ENCODE results near the gene POU3F3.

POU3F3 gene

DNA sequence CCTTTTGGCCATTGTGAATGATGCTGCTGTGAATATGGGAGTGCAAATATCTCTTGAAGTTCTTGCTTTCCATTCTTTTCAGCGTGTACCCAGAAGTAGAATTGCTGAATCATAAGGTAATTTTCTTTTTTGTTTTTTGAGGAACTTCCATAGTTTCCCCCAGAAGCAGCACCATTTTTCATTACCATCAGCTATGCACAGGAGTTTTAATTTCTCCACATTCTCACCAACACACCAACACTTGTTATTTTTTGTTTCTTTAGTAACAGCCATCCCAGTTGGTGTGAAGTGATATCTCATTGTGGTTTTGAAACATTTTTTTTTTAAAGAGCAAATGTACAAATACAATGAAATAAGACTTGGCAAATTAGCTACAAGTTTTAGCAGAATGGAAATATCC lies 21.3 kb downstream of the POU3F3 start:
- DNase-seq (ENCODE audit: low read depth, low spot score), result no peak

DNA sequence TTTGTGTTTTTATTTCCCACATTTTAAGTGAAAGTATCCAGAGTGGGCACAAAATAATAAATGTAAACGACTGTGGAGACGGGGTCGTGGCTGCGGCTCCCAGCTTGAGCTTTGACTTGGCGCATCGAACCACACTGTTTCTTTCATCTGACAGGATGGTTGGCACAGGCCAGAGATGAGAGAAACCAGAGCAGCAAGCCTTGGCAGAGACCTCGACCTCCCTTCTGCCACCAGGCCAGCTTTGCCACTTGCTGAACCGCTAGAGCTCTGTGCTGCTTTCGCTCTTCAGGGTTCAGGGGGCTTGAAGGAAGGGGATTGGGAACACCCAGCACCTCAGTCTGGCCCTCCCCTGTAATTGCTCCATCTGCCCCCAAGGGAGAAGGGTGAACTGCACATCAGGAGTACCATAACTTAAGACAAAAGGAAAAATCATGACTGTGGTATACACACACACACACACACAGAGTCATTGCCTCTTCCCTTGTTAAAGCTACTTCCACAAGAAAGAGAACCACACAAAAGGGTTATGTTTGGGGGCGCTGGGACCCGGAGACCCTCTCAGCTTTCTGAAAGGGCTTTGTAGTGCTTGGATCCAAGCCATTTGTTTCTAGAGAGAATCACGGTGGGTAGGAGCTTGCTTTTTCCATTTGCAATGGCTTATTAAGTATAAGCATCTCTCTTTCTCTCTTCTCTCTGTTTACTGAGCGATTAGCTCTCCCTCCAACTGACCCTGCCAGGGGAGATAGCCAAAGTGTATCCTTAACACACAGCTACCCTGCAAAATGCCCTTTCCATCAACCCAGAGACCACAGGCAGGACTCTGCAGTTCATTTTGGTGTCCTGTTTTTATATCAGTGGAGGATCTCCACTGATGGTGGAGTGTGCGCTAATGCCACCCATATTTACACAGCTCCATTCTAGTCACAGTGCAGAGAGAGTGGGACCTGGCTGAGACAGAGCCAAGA lies 23.0 kb downstream of the POU3F3 start:
- DNase-seq (ENCODE audit: low read depth, low spot score), result no peak

DNA sequence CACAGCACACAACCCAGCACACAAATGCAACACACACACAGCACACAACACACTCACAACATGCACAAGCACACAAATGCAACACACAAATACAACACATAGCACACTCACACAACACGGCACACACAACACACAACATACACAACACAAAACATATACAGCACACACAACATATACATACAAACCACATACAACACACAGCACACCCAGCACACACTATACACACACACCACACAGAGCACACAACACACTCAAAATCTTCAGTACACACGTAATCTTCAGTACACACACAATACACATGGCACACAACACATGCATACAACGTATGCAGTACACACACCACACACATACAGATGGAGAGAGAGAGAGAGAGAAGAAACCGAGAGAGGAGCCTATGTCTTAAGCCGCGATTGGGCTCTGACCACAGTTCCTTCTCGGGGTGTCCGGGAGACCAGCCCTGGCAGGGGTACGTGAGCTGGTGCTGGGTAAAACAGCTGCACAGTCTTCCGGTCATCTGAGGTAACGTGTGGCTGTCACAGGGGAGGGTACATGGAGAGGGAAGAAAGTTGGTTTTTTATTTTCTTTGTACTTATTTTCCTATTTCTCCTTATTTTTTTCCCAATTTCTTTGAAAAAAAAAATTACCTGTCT lies 25.1 kb downstream of the POU3F3 start:
- no peak for DNase-seq (ENCODE audit: low read depth, low spot score)

DNA sequence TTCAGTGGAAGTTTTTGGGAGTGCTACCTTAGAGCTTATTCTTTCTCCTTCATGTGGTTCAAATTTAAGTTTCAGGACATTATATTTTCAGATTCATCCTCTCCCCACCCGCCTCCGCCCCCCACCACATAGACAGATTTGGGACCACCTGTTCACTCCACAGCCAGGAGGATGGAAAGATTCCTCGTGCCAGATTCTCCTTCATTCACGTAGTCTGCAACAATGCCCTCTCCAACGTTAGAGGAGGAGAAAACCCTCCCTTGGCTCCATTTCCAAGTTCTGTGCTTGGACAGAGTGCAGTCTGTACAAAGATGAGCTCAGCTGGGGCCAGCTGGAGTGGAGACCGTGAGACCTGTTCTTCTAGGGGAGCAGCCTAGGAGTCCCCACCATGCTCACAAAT lies 26.2 kb downstream of the POU3F3 start:
- no peak for DNase-seq (ENCODE audit: low read depth, low spot score)

DNA sequence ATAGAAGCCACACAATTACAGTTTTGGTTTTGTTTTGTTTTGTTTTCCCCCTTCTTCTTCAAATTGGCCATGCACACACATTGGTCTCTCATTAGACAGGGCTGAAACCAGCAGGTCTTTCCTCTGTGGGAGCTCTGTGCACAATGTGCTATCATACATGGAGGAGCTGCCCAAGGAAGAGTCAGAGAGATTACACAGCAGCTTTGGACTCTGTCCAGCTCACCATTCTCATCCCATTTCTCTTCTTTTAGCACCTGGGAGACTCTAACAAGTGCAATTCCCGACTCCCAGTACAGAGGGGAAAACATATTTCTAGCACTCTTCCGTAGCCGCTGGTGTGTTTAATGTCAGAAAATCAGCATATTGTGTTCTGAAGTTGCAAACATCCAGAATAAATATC lies 29.4 kb downstream of the POU3F3 start:
- no peak for DNase-seq (ENCODE audit: low read depth, low spot score)

DNA sequence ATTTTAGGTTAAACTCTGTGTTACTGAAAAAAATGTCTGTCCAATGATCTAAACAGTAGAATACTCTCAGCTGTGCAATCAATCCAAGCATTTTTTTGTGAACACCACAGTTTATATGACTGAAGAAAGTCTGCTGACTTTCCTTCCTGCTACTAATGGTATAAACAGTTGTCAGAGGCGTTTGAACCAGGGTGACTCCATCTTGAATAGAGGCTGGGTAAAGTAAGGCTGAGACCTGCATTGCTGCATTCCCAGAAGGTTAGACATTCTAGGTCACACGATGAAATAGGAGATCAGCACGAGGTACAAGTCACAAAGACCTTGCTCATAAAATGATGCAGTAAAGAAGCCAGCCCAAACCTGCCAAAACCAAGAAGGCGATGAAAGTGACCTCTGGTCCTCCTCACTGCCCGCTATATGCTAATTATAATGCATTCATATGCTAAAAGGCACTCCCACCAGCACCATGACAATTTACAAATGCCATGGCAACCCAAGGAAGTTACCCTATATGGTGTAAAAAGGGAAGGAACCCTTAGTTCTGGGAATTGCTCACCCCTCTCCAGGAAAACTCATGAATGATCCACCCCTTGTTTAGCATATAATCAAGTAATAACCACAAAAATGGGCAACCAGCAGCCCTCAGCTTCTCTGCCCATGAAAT lies 31.3 kb downstream of the POU3F3 start:
- DNase-seq (ENCODE audit: low read depth, low spot score), result no peak

DNA sequence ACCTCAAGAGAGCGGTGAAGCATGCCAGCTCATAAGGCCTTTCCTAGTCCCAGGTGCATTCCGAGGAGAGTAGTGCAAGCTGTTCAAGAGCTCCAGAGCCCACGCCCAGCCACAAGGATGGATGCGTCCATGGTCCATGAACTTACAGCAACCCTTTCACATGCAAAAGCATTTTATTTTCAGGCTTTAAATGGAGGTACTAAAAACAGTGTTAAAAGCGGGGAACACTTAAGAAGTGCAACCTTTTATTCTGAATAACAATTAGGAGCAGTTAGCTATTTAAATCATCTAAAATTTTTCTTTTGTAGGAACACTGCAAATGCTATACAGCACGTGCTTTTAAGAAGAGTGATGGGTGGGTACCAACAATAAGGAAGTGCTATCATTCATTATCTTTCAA lies 33.8 kb downstream of the POU3F3 start:
- DNase-seq (ENCODE audit: low read depth, low spot score), result no peak

DNA sequence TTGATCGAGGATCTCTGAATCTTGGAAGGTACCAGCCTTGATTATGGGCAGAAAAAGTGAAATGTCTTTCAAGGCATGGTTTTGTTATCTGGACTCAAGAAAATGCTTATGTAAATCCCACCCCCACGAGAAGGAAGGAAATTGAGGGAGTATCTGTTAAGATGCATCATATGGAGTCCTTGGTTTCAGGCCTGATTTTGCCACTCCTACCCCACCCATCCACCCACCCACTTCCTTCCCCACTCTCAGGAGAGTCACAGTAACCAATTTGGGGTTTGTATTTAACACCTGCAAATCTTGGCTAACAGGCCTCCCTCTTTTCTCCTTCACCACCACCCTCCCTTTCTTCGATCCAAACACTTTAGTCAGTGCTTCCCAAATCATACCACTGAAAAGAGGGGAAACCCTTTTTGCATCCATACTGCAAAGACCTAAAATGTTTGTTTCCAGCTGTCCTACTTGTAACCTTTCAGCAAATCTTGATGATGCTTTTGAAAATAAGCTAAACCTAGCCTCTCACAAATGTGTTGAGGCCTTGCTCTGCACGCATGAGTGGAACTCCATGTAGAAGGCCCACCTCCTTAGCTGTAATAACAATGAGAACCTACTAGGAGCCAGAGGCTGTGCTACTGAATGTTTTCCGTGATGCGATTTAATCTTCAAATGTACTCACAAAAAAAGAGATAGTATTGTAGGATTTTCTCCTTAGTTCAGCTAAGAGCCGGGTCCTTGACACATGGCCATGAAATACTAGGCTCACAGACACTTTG lies 34.8 kb downstream of the POU3F3 start:
- DNase-seq (ENCODE audit: low read depth, low spot score), result no peak

DNA sequence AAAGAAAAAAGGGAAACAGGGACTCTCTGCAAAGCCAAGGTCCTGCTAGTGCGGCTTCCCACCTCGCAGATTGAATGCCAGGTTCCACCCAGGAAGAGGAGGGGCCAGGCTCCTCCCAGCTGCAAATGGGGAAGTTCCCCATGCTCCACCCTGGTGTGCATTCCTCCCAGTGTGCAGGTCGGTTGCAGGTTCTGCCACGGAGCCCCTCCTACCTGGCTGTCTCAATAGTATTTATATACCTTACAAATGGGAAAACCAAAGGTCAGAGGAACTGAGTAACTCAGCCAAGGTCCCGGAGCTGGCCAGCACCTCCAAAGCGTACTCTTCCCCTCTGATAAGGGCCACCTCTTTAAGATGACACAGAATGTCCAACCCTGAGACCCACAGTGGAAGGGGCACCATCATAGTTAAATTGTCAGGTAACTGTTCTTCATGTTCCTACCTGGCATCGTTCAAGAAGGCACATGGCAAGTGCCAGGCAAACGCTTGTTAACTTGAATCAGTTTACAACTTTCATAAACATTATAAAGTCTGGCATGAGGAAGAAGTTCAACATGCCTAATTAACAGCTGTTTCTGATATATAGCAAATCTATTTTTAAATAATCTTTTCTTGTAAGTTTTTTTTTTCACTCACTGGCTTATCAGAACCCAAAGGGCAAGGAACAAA lies 35.5 kb downstream of the POU3F3 start:
- no peak for DNase-seq (ENCODE audit: low read depth, low spot score)

DNA sequence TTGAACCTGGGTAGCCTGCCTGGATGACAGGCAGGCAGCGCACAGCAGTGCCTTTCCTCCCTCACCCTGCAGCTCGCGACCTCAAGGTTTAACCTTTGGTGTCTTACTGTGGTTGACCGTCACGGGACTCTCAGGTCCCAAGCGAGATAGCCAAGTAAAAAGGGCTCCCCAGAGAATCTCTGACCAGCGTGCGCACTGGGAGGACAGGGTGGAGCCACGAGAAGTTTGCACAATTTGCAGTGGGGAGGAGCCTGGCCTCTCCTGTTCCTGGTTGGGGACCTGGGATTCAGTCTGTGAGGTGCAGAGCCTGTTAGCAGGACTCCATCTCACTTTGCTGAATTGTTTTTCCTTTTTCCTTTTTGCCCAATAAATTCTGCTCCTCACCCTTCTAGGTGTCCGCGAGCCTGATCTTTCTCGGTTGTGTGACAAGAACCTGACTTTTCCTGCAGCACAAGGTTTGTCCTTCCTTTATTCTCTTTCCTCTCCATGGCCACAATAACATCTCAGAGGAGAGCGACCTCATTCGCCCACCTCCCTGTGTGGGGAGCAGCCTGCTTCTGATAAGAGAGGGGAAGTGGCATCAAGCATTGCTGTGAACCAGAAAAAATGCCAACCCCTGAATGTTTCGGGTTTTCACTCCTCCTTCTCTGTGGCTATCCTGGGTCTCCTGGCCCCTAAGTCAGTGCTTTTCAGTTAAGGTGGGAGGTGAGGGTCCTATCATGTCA lies 36.2 kb downstream of the POU3F3 start:
- no peak for DNase-seq (ENCODE audit: low read depth, low spot score)

DNA sequence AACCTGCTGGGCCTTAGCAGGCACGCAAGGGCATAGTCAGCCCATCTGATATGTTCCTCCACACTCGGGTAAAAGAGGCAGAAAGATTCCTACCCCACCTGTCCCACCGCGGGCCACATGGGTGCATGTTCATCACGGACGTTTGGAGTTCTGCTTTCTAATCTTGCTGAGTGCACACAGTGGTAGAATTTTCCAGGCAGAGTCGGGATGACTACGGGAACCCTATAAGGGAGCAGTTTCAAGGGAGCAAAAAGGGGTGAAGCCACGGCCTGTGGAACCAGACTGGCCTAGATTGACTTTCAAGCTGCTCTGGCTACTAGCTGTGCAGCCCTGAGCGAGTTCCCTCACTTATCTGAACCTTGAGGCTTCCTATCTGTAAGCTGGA lies 36.8 kb downstream of the POU3F3 start:
- DNase-seq (ENCODE audit: low read depth, low spot score), result no peak

DNA sequence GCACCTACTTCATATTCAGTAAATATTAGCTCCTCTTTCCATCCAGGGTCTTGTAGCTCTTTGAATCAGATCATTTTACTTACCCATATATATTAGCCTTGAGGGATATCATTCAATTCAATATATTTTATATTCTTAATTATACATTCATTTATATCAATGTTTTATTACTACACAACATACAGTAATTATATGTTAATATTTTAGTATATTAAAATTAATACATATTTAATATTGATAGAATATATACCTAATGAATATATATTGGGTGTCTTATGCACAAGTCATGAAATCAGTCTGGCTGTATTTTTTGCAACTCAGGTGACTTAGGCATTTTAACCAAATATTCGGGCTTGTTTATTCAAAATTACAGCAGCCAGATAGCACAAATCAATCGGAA lies 37.2 kb downstream of the POU3F3 start:
- DNase-seq (ENCODE audit: low read depth, low spot score), result no peak

DNA sequence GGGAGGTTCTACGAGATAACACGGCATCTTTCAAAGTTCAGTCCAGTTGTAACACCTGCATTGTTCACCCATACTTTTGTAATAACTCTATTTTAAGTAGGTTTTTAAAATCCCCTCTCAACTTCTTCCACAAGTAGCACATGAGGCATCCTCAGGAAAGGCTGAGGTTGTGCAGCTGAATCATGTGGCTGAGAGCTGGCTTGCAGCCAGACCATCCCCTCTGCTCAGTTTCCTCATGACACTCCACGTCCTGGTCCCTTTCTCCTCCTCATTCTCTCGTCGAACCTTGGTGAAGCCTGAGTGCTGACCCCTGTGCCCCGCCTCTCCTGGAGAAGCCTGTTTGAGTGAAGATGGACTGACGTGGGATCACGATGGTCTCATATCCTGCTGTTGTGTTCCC lies 42.5 kb downstream of the POU3F3 start:
- DNase-seq (ENCODE audit: low read depth, low spot score), result no peak

DNA sequence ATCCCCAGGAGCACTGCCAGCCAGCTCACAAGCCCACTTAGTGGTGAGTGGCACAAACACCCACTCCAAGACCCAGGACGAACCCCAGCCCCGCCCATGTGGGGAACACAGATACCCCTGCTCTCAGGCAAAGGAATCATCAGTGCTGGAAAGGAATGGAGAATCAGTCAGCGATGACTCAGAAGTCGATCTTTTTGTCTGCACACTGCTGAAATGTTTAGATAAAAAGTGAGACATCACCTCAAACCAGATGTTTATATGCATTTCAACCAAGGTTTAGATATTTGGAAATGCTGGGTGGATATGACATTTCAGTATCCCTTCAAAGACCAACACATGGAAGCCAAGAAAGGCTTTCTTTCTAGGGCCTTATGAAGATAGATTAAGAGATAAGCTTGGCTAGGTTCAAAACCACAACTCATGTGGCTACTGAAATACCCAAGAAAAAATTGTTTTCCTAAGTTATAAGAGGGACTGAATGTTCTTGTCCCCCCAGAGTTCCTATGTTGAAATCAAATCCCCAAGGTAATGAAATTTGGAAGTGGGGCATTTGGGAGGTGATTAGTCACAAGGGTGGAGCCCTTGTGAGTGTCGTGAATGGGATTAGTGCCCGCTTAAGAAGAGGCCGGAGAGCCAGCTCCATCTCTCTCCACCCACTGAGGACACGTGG lies 43.7 kb downstream of the POU3F3 start:
- DNase-seq (ENCODE audit: low read depth, low spot score), result no peak

DNA sequence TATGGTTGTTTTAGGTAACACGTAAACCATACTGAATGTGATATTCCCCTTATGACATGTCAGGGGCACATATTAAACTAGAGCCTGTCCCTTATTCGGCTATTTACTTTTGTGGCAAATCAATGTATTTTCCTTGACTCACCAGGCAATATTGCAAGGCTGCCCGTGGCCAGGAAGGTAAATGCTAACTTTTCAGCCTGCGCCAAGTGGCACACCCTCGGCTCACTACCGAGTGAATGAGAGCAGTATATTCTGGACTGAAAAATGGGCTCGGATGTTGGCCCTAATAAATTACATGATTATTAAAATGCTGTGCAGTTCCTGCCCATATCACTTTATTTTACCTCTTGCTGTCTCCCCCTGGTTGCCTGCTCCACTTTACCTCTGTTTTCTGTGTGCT lies 46.7 kb downstream of the POU3F3 start:
- no peak for DNase-seq (ENCODE audit: low read depth, low spot score)

DNA sequence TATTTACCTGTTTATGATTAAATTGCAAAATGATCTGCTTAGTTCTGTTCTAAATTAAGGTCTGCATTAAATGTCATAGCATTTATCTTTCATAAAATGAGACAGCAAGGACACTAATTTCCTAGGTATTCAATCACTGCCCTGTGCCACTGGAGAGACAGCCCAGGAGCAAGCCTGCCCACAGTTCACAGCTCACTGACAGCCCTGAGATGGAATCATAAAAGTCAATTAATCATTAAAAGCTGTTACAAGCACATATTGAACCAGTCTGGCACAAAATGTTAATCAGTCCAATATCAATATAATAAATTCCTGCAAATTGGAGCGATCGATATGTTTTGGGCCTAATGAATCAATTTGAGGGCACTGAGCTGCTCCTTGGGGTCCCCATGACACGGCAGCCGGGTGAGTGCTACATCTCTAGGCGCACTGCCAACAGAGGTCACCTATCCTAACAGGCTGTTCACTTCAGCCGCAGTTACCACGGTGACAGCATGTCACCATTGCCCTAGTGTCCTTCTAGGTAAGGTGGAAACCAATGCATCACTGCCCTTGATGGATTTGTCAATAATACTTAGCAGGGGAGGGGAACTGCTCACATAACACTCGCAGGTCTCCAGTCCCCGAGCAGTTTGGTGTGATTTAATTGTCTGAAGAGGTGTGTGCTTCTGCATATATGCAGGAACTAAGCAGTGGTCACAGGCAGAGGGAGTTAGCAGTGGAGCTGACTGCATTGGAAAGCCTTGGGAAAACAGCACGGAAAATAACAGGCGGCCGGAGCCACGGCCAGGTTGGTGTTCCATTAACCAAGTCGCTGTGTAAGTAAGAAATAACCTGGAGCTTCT lies 47.3 kb downstream of the POU3F3 start:
- no peak for DNase-seq (ENCODE audit: low read depth, low spot score)

DNA sequence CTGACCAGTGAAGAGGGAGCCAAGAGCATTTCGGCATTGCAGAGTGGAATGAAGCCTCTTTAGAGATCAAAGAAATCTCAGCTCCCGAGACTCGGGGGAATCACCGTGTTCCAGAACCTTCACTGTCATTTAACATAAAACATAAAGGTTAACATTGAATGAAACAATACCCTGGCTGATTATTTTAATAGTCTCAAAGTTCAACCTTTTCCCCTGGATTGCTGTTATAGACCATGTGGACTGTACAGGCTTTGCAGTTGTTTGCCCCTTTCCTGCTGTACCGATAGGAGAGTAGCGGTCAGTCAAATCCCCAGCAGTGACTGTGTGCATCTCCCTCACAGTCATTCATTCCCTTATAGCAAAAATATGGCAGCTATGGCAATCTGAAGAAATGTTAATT lies 48.4 kb downstream of the POU3F3 start:
- no peak for DNase-seq (ENCODE audit: low read depth, low spot score)
